ENCODE results near the gene DSCAML1. TPM values are rescaled to one million over a fixed set of nuclear protein-coding genes. Genes with fewer than 3 reads are reported as not detected.

DSCAML1 gene
- total RNA-seq, 1 donor from 2014 or later = 0.16 TPM

GRCh38 chr11:117470576-117470975 is 326.4 kb downstream of the DSCAML1 start:
- H3K4me1 ChIP-seq (ENCODE audit: insufficient read depth, low read length) = no peaks in the 10 kb centered on the region
- H3K27me3 ChIP-seq (ENCODE audit: insufficient read depth, low read length) = peaks cover 4% of the 10 kb centered on the region
- no peaks in the 10 kb centered on the region for H3K79me2 ChIP-seq (ENCODE audit: insufficient read depth, low read length)
- DNase-seq (ENCODE audit: low read depth) (no peak), FAIRE-seq (no peak)
- H3K27ac ChIP-seq (ENCODE audit: low read depth, low read length) = no peak overlapping the region
- no peaks in the 10 kb centered on the region for H3K4me1 Mint-ChIP-seq (ENCODE audit: low read depth, unreplicated experiment)
- TF ChIP-seq CTCF (IDR thresholded peaks at IDR 0.05; ENCODE audit: insufficient read depth, low read depth, low read length) = no peak
- H3K27ac Mint-ChIP-seq (ENCODE audit: unreplicated experiment) = no peak overlapping the region
- H4K20me1 ChIP-seq (ENCODE audit: insufficient read depth, low read length) = no peaks in the 10 kb centered on the region
- no peak overlapping the region for H3K4me2 ChIP-seq (ENCODE audit: low read length)
- peaks cover 55% of the 10 kb centered on the region for H3K27me3 Mint-ChIP-seq (ENCODE audit: low read depth, unreplicated experiment)
- H3K4me3 ChIP-seq (ENCODE audit: insufficient read depth, low read depth, low read length) = no peak overlapping the region
- no peaks in the 10 kb centered on the region for H3K36me3 ChIP-seq (ENCODE audit: insufficient read depth, low read length)
- H3K4me3 Mint-ChIP-seq (ENCODE audit: unreplicated experiment) = no peak overlapping the region
- no peak overlapping the region for H2AFZ ChIP-seq (ENCODE audit: low read depth, low read length)
- H3K9me3 Mint-ChIP-seq (ENCODE audit: unreplicated experiment) = peaks cover 2% of the 10 kb centered on the region
- H3K9me3 ChIP-seq (ENCODE audit: insufficient read depth, low read depth, low read length) = no peaks in the 10 kb centered on the region
- H3K36me3 Mint-ChIP-seq (ENCODE audit: low read depth, unreplicated experiment) = no peaks in the 10 kb centered on the region
- H3K9ac ChIP-seq (ENCODE audit: low read length) = no peak overlapping the region

- Histone ChIP-seq H3K36me3 (ENCODE audit: insufficient read depth, low read length) (no peaks in the 10 kb centered on the region), H3K79me2 (ENCODE audit: insufficient read depth, low read length) (no peaks in the 10 kb centered on the region), H3K27me3 (ENCODE audit: insufficient read depth, low read length) (peaks cover 2% of the 10 kb centered on the region), H4K20me1 (ENCODE audit: insufficient read depth, low read length) (no peaks in the 10 kb centered on the region), H3K4me2 (ENCODE audit: low read length) (no peak overlapping the region), H3K27ac (ENCODE audit: low read depth, low read length) (no peak overlapping the region), H2AFZ (ENCODE audit: low read depth, low read length) (no peak overlapping the region), H3K9ac (ENCODE audit: low read length) (no peak overlapping the region), H3K9me3 (ENCODE audit: insufficient read depth, low read depth, low read length) (no peaks in the 10 kb centered on the region), H3K4me1 (ENCODE audit: insufficient read depth, low read length) (no peaks in the 10 kb centered on the region), H3K4me3 (ENCODE audit: insufficient read depth, low read depth, low read length) (no peak overlapping the region)
- Mint-ChIP-seq H3K4me1 (ENCODE audit: low read depth, unreplicated experiment) (no peaks in the 10 kb centered on the region), H3K4me3 (ENCODE audit: unreplicated experiment) (no peak overlapping the region), H3K27me3 (ENCODE audit: low read depth, unreplicated experiment) (peaks cover 56% of the 10 kb centered on the region), H3K36me3 (ENCODE audit: low read depth, unreplicated experiment) (no peaks in the 10 kb centered on the region), H3K27ac (ENCODE audit: unreplicated experiment) (no peak overlapping the region), H3K9me3 (ENCODE audit: unreplicated experiment) (no peaks in the 10 kb centered on the region)
- TF ChIP-seq CTCF (IDR thresholded peaks at IDR 0.05; ENCODE audit: insufficient read depth, low read depth, low read length) = no peak
- DNase-seq (ENCODE audit: low read depth) (no peak), FAIRE-seq (no peak)
Observed at GRCh38 chr11:117468888-117469287, 328.1 kb downstream of the DSCAML1 start.

- Mint-ChIP-seq H3K4me1 (ENCODE audit: low read depth, unreplicated experiment) (no peaks in the 10 kb centered on the region), H3K4me3 (ENCODE audit: unreplicated experiment) (no peak overlapping the region), H3K27me3 (ENCODE audit: low read depth, unreplicated experiment) (peaks cover 62% of the 10 kb centered on the region), H3K36me3 (ENCODE audit: low read depth, unreplicated experiment) (no peaks in the 10 kb centered on the region), H3K27ac (ENCODE audit: unreplicated experiment) (no peak overlapping the region), H3K9me3 (ENCODE audit: unreplicated experiment) (no peaks in the 10 kb centered on the region)
- no peaks in the 10 kb centered on the region for H3K9me3 ChIP-seq (ENCODE audit: insufficient read depth, low read depth, low read length)
- no peak overlapping the region for H3K27ac ChIP-seq (ENCODE audit: low read depth, low read length)
- no peak overlapping the region for H3K9ac ChIP-seq (ENCODE audit: low read length)
- H3K4me3 ChIP-seq (ENCODE audit: insufficient read depth, low read depth, low read length) = no peak overlapping the region
- H2AFZ ChIP-seq (ENCODE audit: low read depth, low read length) = no peak overlapping the region
- no peaks in the 10 kb centered on the region for H4K20me1 ChIP-seq (ENCODE audit: insufficient read depth, low read length)
- H3K27me3 ChIP-seq (ENCODE audit: insufficient read depth, low read length) = no peaks in the 10 kb centered on the region
- no peaks in the 10 kb centered on the region for H3K4me1 ChIP-seq (ENCODE audit: insufficient read depth, low read length)
- H3K79me2 ChIP-seq (ENCODE audit: insufficient read depth, low read length) = no peaks in the 10 kb centered on the region
- TF ChIP-seq EZH2 (IDR thresholded peaks at IDR 0.05; ENCODE audit: insufficient read depth, low read length) = no peak
- no peak for TF ChIP-seq CTCF (IDR thresholded peaks at IDR 0.05; ENCODE audit: insufficient read depth, low read depth, low read length)
- FAIRE-seq = no peak
- no peak for DNase-seq (ENCODE audit: low read depth)
- no peak overlapping the region for H3K4me2 ChIP-seq (ENCODE audit: low read length)
- H3K36me3 ChIP-seq (ENCODE audit: insufficient read depth, low read length) = no peaks in the 10 kb centered on the region
Observed at GRCh38 chr11:117467770-117468169, 329.2 kb downstream of the DSCAML1 start.
